Adrenal gland (tissue), 5 donors: Measurements from ENCODE around the gene ZNF800.

Source experiments
- POLR2A ChIP-seq, 2 donors: fragments of 450-650 bp; IDR thresholded peaks; one replicate each; pipeline ENCODE4 v1.6.1; 2017; ENCODE audit warnings: antibody characterized with exemption in 2 of 2, mild to moderate bottlenecking in 2 of 2, moderate library complexity in 1 of 2
- TF ChIP-seq, protein P1 (sequence below), 6 experiments: fragments of 450-650 bp in 4 of 6; fragments of 200-600 bp in 2 of 6; sonication (generic) in 1 of 6; IDR thresholded peaks; 1 replicate in 5 of 6; 2 replicates in 1 of 6; pipeline versions ENCODE4 v1.5.1 to v1.8.0; 2016 to 2021; ENCODE audit warnings: antibody characterized with exemption in 6 of 6, mild to moderate bottlenecking in 2 of 6, moderate library complexity in 1 of 6
- donor health status: DM: no; HTN: no; CAD: no.

- TF ChIP-seq, protein P1, sequence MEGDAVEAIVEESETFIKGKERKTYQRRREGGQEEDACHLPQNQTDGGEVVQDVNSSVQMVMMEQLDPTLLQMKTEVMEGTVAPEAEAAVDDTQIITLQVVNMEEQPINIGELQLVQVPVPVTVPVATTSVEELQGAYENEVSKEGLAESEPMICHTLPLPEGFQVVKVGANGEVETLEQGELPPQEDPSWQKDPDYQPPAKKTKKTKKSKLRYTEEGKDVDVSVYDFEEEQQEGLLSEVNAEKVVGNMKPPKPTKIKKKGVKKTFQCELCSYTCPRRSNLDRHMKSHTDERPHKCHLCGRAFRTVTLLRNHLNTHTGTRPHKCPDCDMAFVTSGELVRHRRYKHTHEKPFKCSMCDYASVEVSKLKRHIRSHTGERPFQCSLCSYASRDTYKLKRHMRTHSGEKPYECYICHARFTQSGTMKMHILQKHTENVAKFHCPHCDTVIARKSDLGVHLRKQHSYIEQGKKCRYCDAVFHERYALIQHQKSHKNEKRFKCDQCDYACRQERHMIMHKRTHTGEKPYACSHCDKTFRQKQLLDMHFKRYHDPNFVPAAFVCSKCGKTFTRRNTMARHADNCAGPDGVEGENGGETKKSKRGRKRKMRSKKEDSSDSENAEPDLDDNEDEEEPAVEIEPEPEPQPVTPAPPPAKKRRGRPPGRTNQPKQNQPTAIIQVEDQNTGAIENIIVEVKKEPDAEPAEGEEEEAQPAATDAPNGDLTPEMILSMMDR (IDR thresholded peaks at IDR 0.05): no peak
- TF ChIP-seq POLR2A (IDR thresholded peaks at IDR 0.05): no peak
Observed at GRCh38 chr7:127438836-127439235, 46.3 kb upstream of the ZNF800 start.
